Endothelial cell of umbilical vein (primary cell): ENCODE data around the gene TSPYL1. TPM values are rescaled to one million over a fixed set of nuclear protein-coding genes. Genes with fewer than 3 reads are reported as not detected.

Experiments
- BruUV-seq: library from RNA; stranded (reverse); fragments of 400-500 nt; replicated peaks from 2 replicates; lab custom pipeline; 2021; lab: Mats Ljungman, UMichigan
- CTCF ChIA-PET: fragments of 300-600, 350-600 bp; sonication (Branson Sonifier 250); formaldehyde crosslinking; loops from one replicate; lab custom pipeline; 2021; ENCODE audit warnings: antibody characterized with exemption, inconsistent platforms; lab: Charles Lee
- POLR2A ChIA-PET: fragments of 300-600, 350-600 bp; sonication (Branson Sonifier 250); formaldehyde crosslinking; loops from one replicate; lab custom pipeline; 2021; ENCODE audit warnings: antibody characterized with exemption, inconsistent platforms; lab: Charles Lee
- DNase-seq: peaks from one replicate; pipeline ENCODE4 v3.0.0-alpha.2; 2011; ENCODE audit warnings: low read depth, low spot score
- FAIRE-seq: peaks from 2 replicates; lab custom pipeline; 2011; peaks lifted over from hg19 to GRCh38; lab: Jason Lieb, UNC
- H2AFZ ChIP-seq: 2 replicates; pipeline ENCODE4 v1.6.0; 2012; ENCODE audit warnings: low read depth, low read length, control low read depth, inconsistent platforms
- H3K27ac ChIP-seq: 2 replicates; pipeline ENCODE4 v1.5.1; 2011; ENCODE audit warnings: low read depth, mild to moderate bottlenecking, control low read depth, low read length, moderate library complexity; ENCODE audit not compliant: insufficient read depth
- H3K27me3 ChIP-seq, 2 experiments: 2 replicates each; pipeline versions ENCODE4 v1.6.0 to v1.6.1; 2011; ENCODE audit warnings: low read length in 2 of 2, mixed read lengths in 1 of 2; ENCODE audit not compliant: control insufficient read depth in 2 of 2, insufficient read depth in 2 of 2
- H3K36me3 ChIP-seq, 2 experiments: 2 replicates in 1 of 2; 3 replicates in 1 of 2; pipeline ENCODE4 v1.5.1; 2011; ENCODE audit warnings: low read length in 2 of 2, mild to moderate bottlenecking in 1 of 2, moderate library complexity in 1 of 2; ENCODE audit not compliant: control insufficient read depth in 2 of 2, insufficient read depth in 2 of 2; ENCODE audit errors: extremely low read depth in 1 of 2
- H3K4me1 ChIP-seq: 3 replicates; pipeline ENCODE4 v1.5.1; 2011; ENCODE audit warnings: mild to moderate bottlenecking, low read length; ENCODE audit not compliant: control insufficient read depth, insufficient read depth; ENCODE audit errors: extremely low read depth
- H3K4me2 ChIP-seq: 2 replicates; pipeline ENCODE4 v1.6.1; 2011; ENCODE audit warnings: low read length, control low read depth, mixed read lengths; ENCODE audit not compliant: insufficient read depth
- H3K4me3 ChIP-seq, 3 experiments: fragments of 200-600 bp in 1 of 3; sonication (generic), shearing (Covaris generic) in 1 of 3; replicated peaks in 1 of 3; 2 replicates each; pipeline ENCODE4 v1.5.1; 2011 to 2016; ENCODE audit warnings: control low read depth in 3 of 3, low read length in 3 of 3, mild to moderate bottlenecking in 2 of 3, inconsistent platforms in 1 of 3, low read depth in 1 of 3, moderate library complexity in 1 of 3; ENCODE audit not compliant: insufficient read depth in 1 of 3
- H3K79me2 ChIP-seq: 2 replicates; pipeline ENCODE4 v1.6.0; 2012; ENCODE audit warnings: low read length, inconsistent platforms; ENCODE audit not compliant: control insufficient read depth, insufficient read depth
- H3K9ac ChIP-seq: replicated peaks from 2 replicates; pipeline ENCODE3; 2011; ENCODE audit warnings: low read length, control low read depth; ENCODE audit not compliant: insufficient read depth; ENCODE audit errors: extremely low read depth
- H3K9me1 ChIP-seq: replicated peaks from 3 replicates; pipeline ENCODE4 v1.6.0; 2011; ENCODE audit warnings: mild to moderate bottlenecking, low read length; ENCODE audit not compliant: control insufficient read depth, insufficient read depth; ENCODE audit errors: extremely low read depth
- H3K9me3 ChIP-seq: replicated peaks from 2 replicates; pipeline ENCODE4 v1.5.1; 2012; ENCODE audit warnings: low read length, inconsistent platforms; ENCODE audit not compliant: control insufficient read depth, insufficient read depth
- H4K20me1 ChIP-seq: replicated peaks from 2 replicates; pipeline ENCODE3; 2011; ENCODE audit warnings: mild to moderate bottlenecking, low read length; ENCODE audit not compliant: control insufficient read depth, insufficient read depth; ENCODE audit errors: extremely low read depth
- EZH2 ChIP-seq: IDR thresholded peaks from 2 replicates; pipeline ENCODE4 v1.6.1; 2012; ENCODE audit warnings: borderline replicate concordance, low read depth, mild to moderate bottlenecking, moderate library complexity, low read length, inconsistent platforms; ENCODE audit not compliant: severe bottlenecking
- GATA2 ChIP-seq: IDR thresholded peaks from 2 replicates; pipeline ENCODE4 v1.7.0; 2011; ENCODE audit warnings: low read depth, mild to moderate bottlenecking, moderate library complexity, mixed read lengths, low read length; ENCODE audit not compliant: insufficient read length, insufficient read depth
- JUN ChIP-seq: IDR thresholded peaks from 2 replicates; pipeline ENCODE4 v1.6.1; 2011; ENCODE audit warnings: borderline replicate concordance, low read depth; ENCODE audit not compliant: insufficient read length, insufficient read depth
- MYC ChIP-seq: IDR thresholded peaks from one replicate; pipeline ENCODE4 v1.6.1; 2011; ENCODE audit warnings: mild to moderate bottlenecking, low read depth, low read length
- POLR2A ChIP-seq: IDR thresholded peaks from 2 replicates; pipeline ENCODE4 v1.6.1; 2012; ENCODE audit warnings: low read depth, mild to moderate bottlenecking, control low read depth, low read length
- POLR2AphosphoS5 ChIP-seq: IDR thresholded peaks from 2 replicates; pipeline ENCODE4 v1.6.1; 2012; ENCODE audit warnings: low read depth, mild to moderate bottlenecking, control low read depth, low read length, moderate library complexity; ENCODE audit not compliant: insufficient read depth
- dilution Hi-C: fragments of 300-500 bp; cut with MboI; formaldehyde crosslinking; loops from one replicate; pipeline ENCODE4 v1.15.0; 2019; ENCODE audit warnings: low sequenced_read_pairs; ENCODE audit not compliant: extremely low pct_ligation_motif_present
- intact Hi-C: fragments of 100-400 bp; cut with micrococcal nuclease; formaldehyde crosslinking; loops from one replicate; pipeline ENCODE4 v1.10.0; 2022
- polyA plus RNA-seq, 4 experiments: library from polyadenylated mRNA; depleted of rRNA in 3 of 4; stranded (reverse) in 3 of 4; unstranded in 1 of 4; fragments of >200 nt; gene quantifications; 2 replicates each; pipeline versions ENCODE4 v1.2.1 to v1.2.3, GENCODE V29; 2011 to 2012; ENCODE audit warnings: missing spikeins in 1 of 4
- total RNA-seq: library from RNA; stranded (reverse); gene quantifications from 2 replicates; pipeline ENCODE4 v1.2.3, GENCODE V29; 2021
- TF ChIP-seq, protein P1 (sequence below), 2 donors: IDR thresholded peaks; 1 replicate in 1 of 2; 2 replicates in 1 of 2; pipeline ENCODE4 v1.5.1; 2011; ENCODE audit warnings: low read length in 2 of 2, mild to moderate bottlenecking in 2 of 2, moderate library complexity in 2 of 2, control low read depth in 1 of 2, inconsistent platforms in 1 of 2, low read depth in 1 of 2; ENCODE audit not compliant: insufficient read depth in 1 of 2; ENCODE audit errors: extremely low read depth in 1 of 2
- TF ChIP-seq, protein P2 (sequence below): IDR thresholded peaks from 2 replicates; pipeline ENCODE4 v1.6.1; 2011; ENCODE audit not compliant: insufficient read depth, insufficient read length

The TSPYL1 gene
- total and polyA plus RNA-seq, 2 donors (not counting 3 experiments of a cell fraction or from before 2014, with no cell fraction given): 32.1 to 54.5 TPM

DNA sequence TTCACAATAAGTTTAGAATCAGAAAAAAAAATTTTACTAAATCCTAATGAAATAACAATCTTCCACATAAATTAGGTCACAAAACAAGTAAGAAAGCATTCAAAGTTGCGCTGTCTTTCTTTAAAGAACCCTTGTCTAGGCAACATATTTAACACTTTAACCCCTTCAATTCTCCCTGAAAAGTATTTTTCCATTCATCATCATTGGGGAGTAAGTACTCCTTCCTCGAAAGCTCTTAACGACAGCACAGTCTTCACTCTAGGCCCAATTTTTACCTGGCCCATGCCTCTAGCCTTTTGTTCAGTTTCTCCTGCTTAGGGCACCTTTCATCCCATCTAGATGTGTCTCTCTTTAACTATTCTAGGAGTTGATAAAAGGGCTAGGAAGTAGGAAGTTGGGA is 2.6 kb downstream of the TSPYL1 start:
- Histone ChIP-seq H4K20me1 (peaks cover 3% of the 10 kb centered on the region), H3K36me3 (peaks cover 0 to 5% of the 10 kb centered on the region in 2 experiments), H3K27ac (no peak overlapping the region), H3K4me1 (peaks cover 37% of the 10 kb centered on the region), H3K27me3 (no peaks in the 10 kb centered on the region), H3K9me1 (no peaks in the 10 kb centered on the region), H2AFZ (no peak overlapping the region), H3K9me3 (no peaks in the 10 kb centered on the region), H3K4me3 (peak overlapping the region; percentile 26 to 67 (median 30)), H3K9ac (peak overlapping the region; percentile 38), H3K79me2 (peaks cover 38% of the 10 kb centered on the region), H3K4me2 (peak overlapping the region; percentile 54)
- DNase-seq (no peak), FAIRE-seq (no peak)
- dilution Hi-C loops: no loop called here
- ChIA-PET POLR2A (interaction anchor here (0.6 kb wide), 1 partner anchor 23 kb away, joined by 3 read pairs; the partner anchor contains the start of gene TSPYL4), CTCF (interaction anchor here (0.7 to 5.1 kb wide), 9 partner anchors 8 to 284 kb away, joined by 3 to 77 read pairs (median 4); partner anchors contain the start of gene CALHM5)
- TF ChIP-seq, protein P1, sequence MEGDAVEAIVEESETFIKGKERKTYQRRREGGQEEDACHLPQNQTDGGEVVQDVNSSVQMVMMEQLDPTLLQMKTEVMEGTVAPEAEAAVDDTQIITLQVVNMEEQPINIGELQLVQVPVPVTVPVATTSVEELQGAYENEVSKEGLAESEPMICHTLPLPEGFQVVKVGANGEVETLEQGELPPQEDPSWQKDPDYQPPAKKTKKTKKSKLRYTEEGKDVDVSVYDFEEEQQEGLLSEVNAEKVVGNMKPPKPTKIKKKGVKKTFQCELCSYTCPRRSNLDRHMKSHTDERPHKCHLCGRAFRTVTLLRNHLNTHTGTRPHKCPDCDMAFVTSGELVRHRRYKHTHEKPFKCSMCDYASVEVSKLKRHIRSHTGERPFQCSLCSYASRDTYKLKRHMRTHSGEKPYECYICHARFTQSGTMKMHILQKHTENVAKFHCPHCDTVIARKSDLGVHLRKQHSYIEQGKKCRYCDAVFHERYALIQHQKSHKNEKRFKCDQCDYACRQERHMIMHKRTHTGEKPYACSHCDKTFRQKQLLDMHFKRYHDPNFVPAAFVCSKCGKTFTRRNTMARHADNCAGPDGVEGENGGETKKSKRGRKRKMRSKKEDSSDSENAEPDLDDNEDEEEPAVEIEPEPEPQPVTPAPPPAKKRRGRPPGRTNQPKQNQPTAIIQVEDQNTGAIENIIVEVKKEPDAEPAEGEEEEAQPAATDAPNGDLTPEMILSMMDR (IDR thresholded peaks at IDR 0.05; ENCODE audit: extremely low read depth in 1 of 2, insufficient read depth in 1 of 2, low read depth in 1 of 2, low read length in 2 of 2): no peak
- TF ChIP-seq POLR2AphosphoS5: no peak
- no peak for TF ChIP-seq EZH2
- TF ChIP-seq POLR2A: no peak
- TF ChIP-seq MYC: no peak
- TF ChIP-seq, protein P2, sequence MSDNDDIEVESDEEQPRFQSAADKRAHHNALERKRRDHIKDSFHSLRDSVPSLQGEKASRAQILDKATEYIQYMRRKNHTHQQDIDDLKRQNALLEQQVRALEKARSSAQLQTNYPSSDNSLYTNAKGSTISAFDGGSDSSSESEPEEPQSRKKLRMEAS: no peak
- no peak for TF ChIP-seq JUN
- TF ChIP-seq GATA2: no peak
- intact Hi-C loops: no loop called here
- no TSS peak for BruUV-seq
